ENCODE data around the gene RFX8. TPM values are rescaled to one million over a fixed set of nuclear protein-coding genes. Genes with fewer than 3 reads are reported as not detected.

Gene RFX8
- total and polyA plus RNA-seq, 9 of the 15 experiments (the other 6 are each of a cell fraction or from before 2014, with no cell fraction given), result not detected

DNA sequence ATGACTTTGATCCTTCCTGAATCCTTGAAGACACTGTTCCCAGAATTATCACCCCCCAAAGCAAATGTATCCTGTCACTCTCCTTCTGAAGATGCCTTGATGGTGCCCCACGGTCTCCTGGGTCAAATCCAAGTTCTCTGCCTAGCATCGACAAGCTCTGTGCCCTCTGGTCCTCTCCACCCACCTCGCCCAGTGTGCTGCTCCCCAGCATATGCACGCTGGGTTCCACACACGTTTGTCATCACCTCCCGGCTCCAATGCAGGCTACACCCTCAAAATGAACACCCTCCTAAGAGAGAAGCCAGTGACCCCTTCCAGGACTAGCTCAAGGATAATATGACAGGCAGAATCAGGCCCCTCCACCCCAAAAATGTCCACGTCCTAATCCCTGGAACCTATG is 48.1 kb downstream of the RFX8 start (continued):
- TF ChIP-seq, protein P1, sequence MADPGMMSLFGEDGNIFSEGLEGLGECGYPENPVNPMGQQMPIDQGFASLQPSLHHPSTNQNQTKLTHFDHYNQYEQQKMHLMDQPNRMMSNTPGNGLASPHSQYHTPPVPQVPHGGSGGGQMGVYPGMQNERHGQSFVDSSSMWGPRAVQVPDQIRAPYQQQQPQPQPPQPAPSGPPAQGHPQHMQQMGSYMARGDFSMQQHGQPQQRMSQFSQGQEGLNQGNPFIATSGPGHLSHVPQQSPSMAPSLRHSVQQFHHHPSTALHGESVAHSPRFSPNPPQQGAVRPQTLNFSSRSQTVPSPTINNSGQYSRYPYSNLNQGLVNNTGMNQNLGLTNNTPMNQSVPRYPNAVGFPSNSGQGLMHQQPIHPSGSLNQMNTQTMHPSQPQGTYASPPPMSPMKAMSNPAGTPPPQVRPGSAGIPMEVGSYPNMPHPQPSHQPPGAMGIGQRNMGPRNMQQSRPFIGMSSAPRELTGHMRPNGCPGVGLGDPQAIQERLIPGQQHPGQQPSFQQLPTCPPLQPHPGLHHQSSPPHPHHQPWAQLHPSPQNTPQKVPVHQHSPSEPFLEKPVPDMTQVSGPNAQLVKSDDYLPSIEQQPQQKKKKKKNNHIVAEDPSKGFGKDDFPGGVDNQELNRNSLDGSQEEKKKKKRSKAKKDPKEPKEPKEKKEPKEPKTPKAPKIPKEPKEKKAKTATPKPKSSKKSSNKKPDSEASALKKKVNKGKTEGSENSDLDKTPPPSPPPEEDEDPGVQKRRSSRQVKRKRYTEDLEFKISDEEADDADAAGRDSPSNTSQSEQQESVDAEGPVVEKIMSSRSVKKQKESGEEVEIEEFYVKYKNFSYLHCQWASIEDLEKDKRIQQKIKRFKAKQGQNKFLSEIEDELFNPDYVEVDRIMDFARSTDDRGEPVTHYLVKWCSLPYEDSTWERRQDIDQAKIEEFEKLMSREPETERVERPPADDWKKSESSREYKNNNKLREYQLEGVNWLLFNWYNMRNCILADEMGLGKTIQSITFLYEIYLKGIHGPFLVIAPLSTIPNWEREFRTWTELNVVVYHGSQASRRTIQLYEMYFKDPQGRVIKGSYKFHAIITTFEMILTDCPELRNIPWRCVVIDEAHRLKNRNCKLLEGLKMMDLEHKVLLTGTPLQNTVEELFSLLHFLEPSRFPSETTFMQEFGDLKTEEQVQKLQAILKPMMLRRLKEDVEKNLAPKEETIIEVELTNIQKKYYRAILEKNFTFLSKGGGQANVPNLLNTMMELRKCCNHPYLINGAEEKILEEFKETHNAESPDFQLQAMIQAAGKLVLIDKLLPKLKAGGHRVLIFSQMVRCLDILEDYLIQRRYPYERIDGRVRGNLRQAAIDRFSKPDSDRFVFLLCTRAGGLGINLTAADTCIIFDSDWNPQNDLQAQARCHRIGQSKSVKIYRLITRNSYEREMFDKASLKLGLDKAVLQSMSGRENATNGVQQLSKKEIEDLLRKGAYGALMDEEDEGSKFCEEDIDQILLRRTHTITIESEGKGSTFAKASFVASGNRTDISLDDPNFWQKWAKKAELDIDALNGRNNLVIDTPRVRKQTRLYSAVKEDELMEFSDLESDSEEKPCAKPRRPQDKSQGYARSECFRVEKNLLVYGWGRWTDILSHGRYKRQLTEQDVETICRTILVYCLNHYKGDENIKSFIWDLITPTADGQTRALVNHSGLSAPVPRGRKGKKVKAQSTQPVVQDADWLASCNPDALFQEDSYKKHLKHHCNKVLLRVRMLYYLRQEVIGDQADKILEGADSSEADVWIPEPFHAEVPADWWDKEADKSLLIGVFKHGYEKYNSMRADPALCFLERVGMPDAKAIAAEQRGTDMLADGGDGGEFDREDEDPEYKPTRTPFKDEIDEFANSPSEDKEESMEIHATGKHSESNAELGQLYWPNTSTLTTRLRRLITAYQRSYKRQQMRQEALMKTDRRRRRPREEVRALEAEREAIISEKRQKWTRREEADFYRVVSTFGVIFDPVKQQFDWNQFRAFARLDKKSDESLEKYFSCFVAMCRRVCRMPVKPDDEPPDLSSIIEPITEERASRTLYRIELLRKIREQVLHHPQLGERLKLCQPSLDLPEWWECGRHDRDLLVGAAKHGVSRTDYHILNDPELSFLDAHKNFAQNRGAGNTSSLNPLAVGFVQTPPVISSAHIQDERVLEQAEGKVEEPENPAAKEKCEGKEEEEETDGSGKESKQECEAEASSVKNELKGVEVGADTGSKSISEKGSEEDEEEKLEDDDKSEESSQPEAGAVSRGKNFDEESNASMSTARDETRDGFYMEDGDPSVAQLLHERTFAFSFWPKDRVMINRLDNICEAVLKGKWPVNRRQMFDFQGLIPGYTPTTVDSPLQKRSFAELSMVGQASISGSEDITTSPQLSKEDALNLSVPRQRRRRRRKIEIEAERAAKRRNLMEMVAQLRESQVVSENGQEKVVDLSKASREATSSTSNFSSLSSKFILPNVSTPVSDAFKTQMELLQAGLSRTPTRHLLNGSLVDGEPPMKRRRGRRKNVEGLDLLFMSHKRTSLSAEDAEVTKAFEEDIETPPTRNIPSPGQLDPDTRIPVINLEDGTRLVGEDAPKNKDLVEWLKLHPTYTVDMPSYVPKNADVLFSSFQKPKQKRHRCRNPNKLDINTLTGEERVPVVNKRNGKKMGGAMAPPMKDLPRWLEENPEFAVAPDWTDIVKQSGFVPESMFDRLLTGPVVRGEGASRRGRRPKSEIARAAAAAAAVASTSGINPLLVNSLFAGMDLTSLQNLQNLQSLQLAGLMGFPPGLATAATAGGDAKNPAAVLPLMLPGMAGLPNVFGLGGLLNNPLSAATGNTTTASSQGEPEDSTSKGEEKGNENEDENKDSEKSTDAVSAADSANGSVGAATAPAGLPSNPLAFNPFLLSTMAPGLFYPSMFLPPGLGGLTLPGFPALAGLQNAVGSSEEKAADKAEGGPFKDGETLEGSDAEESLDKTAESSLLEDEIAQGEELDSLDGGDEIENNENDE (IDR thresholded peaks at IDR 0.05; ENCODE audit: low read depth, low read length), result no peak
- TF ChIP-seq, protein P2, sequence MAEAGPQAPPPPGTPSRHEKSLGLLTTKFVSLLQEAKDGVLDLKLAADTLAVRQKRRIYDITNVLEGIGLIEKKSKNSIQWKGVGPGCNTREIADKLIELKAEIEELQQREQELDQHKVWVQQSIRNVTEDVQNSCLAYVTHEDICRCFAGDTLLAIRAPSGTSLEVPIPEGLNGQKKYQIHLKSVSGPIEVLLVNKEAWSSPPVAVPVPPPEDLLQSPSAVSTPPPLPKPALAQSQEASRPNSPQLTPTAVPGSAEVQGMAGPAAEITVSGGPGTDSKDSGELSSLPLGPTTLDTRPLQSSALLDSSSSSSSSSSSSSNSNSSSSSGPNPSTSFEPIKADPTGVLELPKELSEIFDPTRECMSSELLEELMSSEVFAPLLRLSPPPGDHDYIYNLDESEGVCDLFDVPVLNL (CRISPR knock-in tag; IDR thresholded peaks at IDR 0.05; ENCODE audit: low read depth), result no peak
- TF ChIP-seq SLC30A9 (CRISPR knock-in tag; IDR thresholded peaks at IDR 0.05) (no peak), ZNF699 (CRISPR knock-in tag; IDR thresholded peaks at IDR 0.05; ENCODE audit: insufficient replicate concordance) (no peak), CREBBP (IDR thresholded peaks at IDR 0.05; ENCODE audit: low read depth, low read length) (no peak)

Data from K562 (cell line).